DND-41 (cell line): ENCODE results near the gene POLE2.
A peak's percentile ranks its signal among the peaks of the same experiment; 100 is the strongest.
"Not testable (repeated sequence)": the region's sequence is repeated elsewhere in the genome, so short reads cannot be mapped to it uniquely, and the experiment has no call there.

Source experiments
- ATAC-seq: fragments of 200-7000 bp; cut with Tn5 transposase; 3 replicates; pipeline ENCODE4 v1.9.1; 2021; ENCODE audit warnings: low read depth; ENCODE audit not compliant: insufficient read depth
- DNase-seq: peaks from one replicate; pipeline ENCODE4 v3.0.0-alpha.2; 2020
- H2AFZ ChIP-seq: 2 replicates; pipeline ENCODE4 v1.6.0; 2012; ENCODE audit warnings: low read depth, low read length
- H3K27ac ChIP-seq: 2 replicates; pipeline ENCODE4 v1.5.1; 2012; ENCODE audit warnings: low read length, inconsistent platforms
- H3K27me3 ChIP-seq: fragments of 200-600 bp; sonication (generic); 2 replicates; pipeline ENCODE4 v1.6.0; 2012; ENCODE audit warnings: low read length, mild to moderate bottlenecking, inconsistent platforms; ENCODE audit not compliant: insufficient read depth, poor library complexity
- H3K36me3 ChIP-seq: 2 replicates; pipeline ENCODE4 v1.5.1; 2012; ENCODE audit warnings: low read length, inconsistent platforms; ENCODE audit not compliant: insufficient read depth
- H3K4me1 ChIP-seq: 2 replicates; pipeline ENCODE4 v1.5.1; 2012; ENCODE audit warnings: mild to moderate bottlenecking, low read length; ENCODE audit not compliant: insufficient read depth
- H3K4me2 ChIP-seq: 2 replicates; pipeline ENCODE4 v1.6.0; 2012; ENCODE audit warnings: mild to moderate bottlenecking, moderate library complexity, low read length, inconsistent platforms; ENCODE audit not compliant: insufficient read depth
- H3K4me3 ChIP-seq, 2 experiments: fragments of 200-600 bp in 1 of 2; shearing (Covaris generic) in 1 of 2; 2 replicates each; pipeline ENCODE4 v1.5.1; 2012 to 2016; ENCODE audit warnings: inconsistent platforms in 2 of 2, low read length in 2 of 2, mild to moderate bottlenecking in 2 of 2, low read depth in 1 of 2, moderate library complexity in 1 of 2
- H3K79me2 ChIP-seq: 2 replicates; pipeline ENCODE4 v1.6.0; 2012; ENCODE audit warnings: low read length, inconsistent platforms; ENCODE audit not compliant: insufficient read depth
- H3K9ac ChIP-seq: 2 replicates; pipeline ENCODE4 v1.6.0; 2012; ENCODE audit warnings: low read depth, mild to moderate bottlenecking, inconsistent platforms, low read length, moderate library complexity
- H3K9me3 ChIP-seq: 2 replicates; pipeline ENCODE4 v1.5.1; 2012; ENCODE audit warnings: low read length, moderate library complexity, mild to moderate bottlenecking, inconsistent platforms; ENCODE audit not compliant: insufficient read depth, severe bottlenecking
- H4K20me1 ChIP-seq: 2 replicates; pipeline ENCODE4 v1.6.0; 2012; ENCODE audit warnings: low read length; ENCODE audit not compliant: insufficient read depth
- EZH2 ChIP-seq: IDR thresholded peaks from 3 replicates; pipeline ENCODE4 v1.6.1; 2012; ENCODE audit warnings: borderline replicate concordance, low read depth, mild to moderate bottlenecking, moderate library complexity, low read length, inconsistent platforms; ENCODE audit not compliant: severe bottlenecking
- TF ChIP-seq, protein P1 (sequence below): IDR thresholded peaks from 2 replicates; pipeline ENCODE4 v1.5.1; 2012; ENCODE audit warnings: borderline replicate concordance, low read length, moderate library complexity, mild to moderate bottlenecking; ENCODE audit not compliant: poor library complexity, severe bottlenecking; ENCODE audit errors: extremely low read depth

Gene POLE2

DNA sequence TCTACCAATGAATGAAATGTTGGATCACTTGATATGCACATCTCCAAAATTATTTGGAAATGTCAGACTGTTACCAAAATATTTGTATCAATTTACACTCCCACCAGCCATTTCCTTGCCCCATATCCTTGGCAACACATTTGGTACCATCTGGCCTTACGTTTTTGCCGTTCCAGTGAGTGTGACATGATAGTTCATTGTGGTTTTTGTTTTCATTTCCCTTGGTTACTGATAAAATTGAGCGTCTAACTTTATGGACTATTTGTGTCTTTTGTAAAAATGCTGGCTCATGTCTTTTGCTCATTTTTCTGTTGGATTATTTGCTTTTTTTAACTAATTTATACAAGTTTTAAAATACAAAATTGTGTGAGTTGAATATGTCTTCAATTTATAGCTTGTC, 16.0 kb upstream of the POLE2 start:
- TF ChIP-seq, protein P1, sequence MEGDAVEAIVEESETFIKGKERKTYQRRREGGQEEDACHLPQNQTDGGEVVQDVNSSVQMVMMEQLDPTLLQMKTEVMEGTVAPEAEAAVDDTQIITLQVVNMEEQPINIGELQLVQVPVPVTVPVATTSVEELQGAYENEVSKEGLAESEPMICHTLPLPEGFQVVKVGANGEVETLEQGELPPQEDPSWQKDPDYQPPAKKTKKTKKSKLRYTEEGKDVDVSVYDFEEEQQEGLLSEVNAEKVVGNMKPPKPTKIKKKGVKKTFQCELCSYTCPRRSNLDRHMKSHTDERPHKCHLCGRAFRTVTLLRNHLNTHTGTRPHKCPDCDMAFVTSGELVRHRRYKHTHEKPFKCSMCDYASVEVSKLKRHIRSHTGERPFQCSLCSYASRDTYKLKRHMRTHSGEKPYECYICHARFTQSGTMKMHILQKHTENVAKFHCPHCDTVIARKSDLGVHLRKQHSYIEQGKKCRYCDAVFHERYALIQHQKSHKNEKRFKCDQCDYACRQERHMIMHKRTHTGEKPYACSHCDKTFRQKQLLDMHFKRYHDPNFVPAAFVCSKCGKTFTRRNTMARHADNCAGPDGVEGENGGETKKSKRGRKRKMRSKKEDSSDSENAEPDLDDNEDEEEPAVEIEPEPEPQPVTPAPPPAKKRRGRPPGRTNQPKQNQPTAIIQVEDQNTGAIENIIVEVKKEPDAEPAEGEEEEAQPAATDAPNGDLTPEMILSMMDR = no peak
- TF ChIP-seq EZH2 = no peak
- no peaks in the 10 kb centered on the region for H3K27me3 ChIP-seq

DNA sequence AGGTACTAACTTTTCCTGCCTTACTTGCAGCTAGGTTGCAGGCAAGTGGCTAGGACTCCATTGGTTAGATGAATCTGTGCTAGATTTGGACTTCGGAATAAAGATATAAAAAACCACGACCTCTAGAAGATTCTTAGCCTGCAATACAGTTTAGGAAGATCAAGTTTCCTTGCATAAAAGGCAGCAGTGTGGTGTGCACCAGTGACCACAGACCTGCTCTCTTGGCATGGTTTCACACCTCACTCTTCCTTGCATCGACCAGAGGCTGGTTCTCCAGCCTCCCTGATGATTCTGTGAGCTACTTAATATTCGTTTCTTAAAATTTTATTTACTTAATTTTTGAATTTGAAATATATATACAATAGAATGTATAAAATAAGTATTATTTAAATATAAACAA, 14.7 kb upstream of the POLE2 start:
- DNase-seq = no peak
- 0 out of 3 replicates have a peak, but pooled peaks have one; percentile 48 for ATAC-seq
- Histone ChIP-seq H2AFZ (no peak overlapping the region), H3K9me3 (no peaks in the 10 kb centered on the region), H3K79me2 (no peaks in the 10 kb centered on the region), H3K4me2 (no peak overlapping the region), H3K4me1 (no peaks in the 10 kb centered on the region), H3K27me3 (no peaks in the 10 kb centered on the region), H3K27ac (no peak overlapping the region), H4K20me1 (no peaks in the 10 kb centered on the region), H3K36me3 (no peaks in the 10 kb centered on the region), H3K4me3 (no peak overlapping the region), H3K9ac (no peak overlapping the region)
- TF ChIP-seq, protein P1 = no peak
- no peak for TF ChIP-seq EZH2

More for the DNA sequence above, 16.0 kb upstream of the POLE2 start:
- Histone ChIP-seq H3K4me3 (no peak overlapping the region), H3K4me2 (no peak overlapping the region), H2AFZ (no peak overlapping the region), H3K36me3 (no peaks in the 10 kb centered on the region), H3K4me1 (no peaks in the 10 kb centered on the region), H3K27ac (no peak overlapping the region), H3K79me2 (no peaks in the 10 kb centered on the region), H4K20me1 (no peaks in the 10 kb centered on the region), H3K9ac (no peak overlapping the region), H3K9me3 (no peaks in the 10 kb centered on the region)
- DNase-seq (no peak), ATAC-seq (no peak)

GRCh38 chr14:49693735-49694124, 5.7 kb upstream of the POLE2 start:
- not testable (repeated sequence) for H3K9me3 ChIP-seq, H4K20me1 ChIP-seq, H3K79me2 ChIP-seq, H3K36me3 ChIP-seq, ATAC-seq, H3K27me3 ChIP-seq
- H3K9ac ChIP-seq = peak overlapping the region; percentile 73
- peak overlapping the region; percentile 76; the same call in 1 of the 2 replicates for H3K27ac ChIP-seq
- peak overlapping the region; percentile 90 for H2AFZ ChIP-seq
- H3K4me3 ChIP-seq = peak overlapping the region; percentile 38 to 80; a peak in 3 of 4 replicates
- H3K4me2 ChIP-seq = peak overlapping the region; percentile 72
- peaks cover 28% of the 10 kb centered on the region for H3K4me1 ChIP-seq
- DNase-seq = peak; percentile 49

DNA sequence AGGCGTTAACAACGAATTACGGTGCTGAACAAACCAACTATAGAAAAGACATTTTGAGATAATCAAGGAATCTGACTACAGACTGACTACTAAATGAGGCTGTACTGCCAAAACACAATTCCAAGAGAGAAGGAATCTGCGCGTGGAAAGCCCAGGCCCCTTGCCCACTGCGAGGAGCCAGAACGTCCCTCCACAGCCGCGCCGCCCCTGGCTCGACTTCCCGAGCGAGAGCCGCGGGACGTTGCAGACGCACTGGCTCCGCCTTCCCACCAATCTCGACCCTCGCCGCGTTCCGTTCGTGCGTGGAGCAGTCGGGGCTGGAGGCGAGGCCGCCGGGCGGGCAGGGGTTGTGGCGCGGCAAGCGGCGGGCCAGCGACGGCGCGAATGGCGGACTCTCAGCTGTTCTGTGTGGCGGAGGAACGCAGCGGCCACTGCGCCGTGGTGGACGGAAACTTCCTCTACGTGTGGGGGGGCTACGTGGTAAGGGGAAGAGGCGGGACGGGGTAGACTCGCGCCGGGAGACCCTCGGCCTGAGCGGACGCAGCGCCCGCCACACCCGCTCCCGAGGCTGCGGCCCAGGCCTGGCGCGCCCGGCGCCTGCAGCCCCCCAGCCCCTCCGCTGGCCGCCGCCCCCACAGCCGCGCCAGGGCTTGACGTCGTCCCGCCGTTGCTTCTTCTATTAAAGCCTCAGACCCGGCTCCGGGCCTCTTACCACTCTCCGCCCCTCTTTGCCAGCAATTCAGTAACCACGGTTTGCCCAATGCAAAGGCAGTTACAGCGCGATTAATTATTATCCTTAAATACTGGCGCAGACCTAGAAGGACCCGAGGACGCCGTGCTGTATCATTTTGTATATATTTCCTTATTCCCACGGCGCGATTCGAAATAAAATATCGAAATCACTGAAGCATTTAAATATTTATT, 5.1 kb upstream of the POLE2 start, which contains the start of gene KLHDC1:
KLHDC1 (plus strand) TSS at position 310 of the 924 bp plus-strand sequence; CDS start at position 385, 75 bp downstream.
- H3K4me1 ChIP-seq = peaks cover 35% of the 10 kb centered on the region
- H3K9me3 ChIP-seq = no peaks in the 10 kb centered on the region
- H3K27me3 ChIP-seq = no peaks in the 10 kb centered on the region
- no peak for TF ChIP-seq EZH2
- TF ChIP-seq, protein P1 = no peak
- H3K36me3 ChIP-seq = no peaks in the 10 kb centered on the region; the same call in 1 of the 2 replicates
- DNase-seq = peak; percentile 79
- H3K4me3 ChIP-seq = peak within 1 kb of the TSS; percentile 38 to 80
- peak within 1 kb of the TSS; percentile 90 for H2AFZ ChIP-seq
- peaks cover 12% of the 10 kb centered on the region for H3K79me2 ChIP-seq
- H3K27ac ChIP-seq = peak within 1 kb of the TSS; percentile 76
- H3K9ac ChIP-seq = peak within 1 kb of the TSS; percentile 73
- no peaks in the 10 kb centered on the region for H4K20me1 ChIP-seq
- peak within 1 kb of the TSS; percentile 72 for H3K4me2 ChIP-seq
- ATAC-seq = peak; percentile 78
